ENCODE data around the gene CAPN8.

CAPN8 gene

GRCh38 chr1:223617323-223618070, 48.0 kb downstream of the CAPN8 start:
- DNase-seq (ENCODE audit: low spot score): no peak

- DNase-seq (ENCODE audit: low spot score): no peak
Measured at GRCh38 chr1:223616586-223616985, 48.9 kb downstream of the CAPN8 start.

GRCh38 chr1:223611936-223612335, 53.6 kb downstream of the CAPN8 start:
- peak; percentile 57 for DNase-seq (ENCODE audit: low spot score)

GRCh38 chr1:223609977-223610376, 55.5 kb downstream of the CAPN8 start:
- no peak for DNase-seq (ENCODE audit: low spot score)

- no peak for DNase-seq (ENCODE audit: low spot score)
Measured at GRCh38 chr1:223609066-223609465, 56.4 kb downstream of the CAPN8 start.

- no peak for DNase-seq (ENCODE audit: low spot score)
Measured at GRCh38 chr1:223558512-223558911, 107.0 kb downstream of the CAPN8 start.

- DNase-seq (ENCODE audit: low spot score): no peak
Measured at GRCh38 chr1:223557130-223557475, 108.4 kb downstream of the CAPN8 start.

GRCh38 chr1:223556414-223557129, 108.9 kb downstream of the CAPN8 start:
- no peak for DNase-seq (ENCODE audit: low spot score)

- no peak for DNase-seq (ENCODE audit: low spot score)
Measured at GRCh38 chr1:223553957-223554356, 111.5 kb downstream of the CAPN8 start.

- no peak for DNase-seq (ENCODE audit: low spot score)
Measured at GRCh38 chr1:223551610-223552009, 113.9 kb downstream of the CAPN8 start.

GRCh38 chr1:223549740-223550139, 115.8 kb downstream of the CAPN8 start:
- DNase-seq (ENCODE audit: low spot score): no peak

GRCh38 chr1:223547316-223548114, 118.0 kb downstream of the CAPN8 start:
- DNase-seq (ENCODE audit: low spot score): no peak

- DNase-seq (ENCODE audit: low spot score): no peak
Measured at GRCh38 chr1:223545343-223545742, 120.2 kb downstream of the CAPN8 start.

GRCh38 chr1:223543560-223543959, 121.9 kb downstream of the CAPN8 start:
- peak; percentile 31 for DNase-seq (ENCODE audit: low spot score)

GRCh38 chr1:223542831-223543230, 122.7 kb downstream of the CAPN8 start:
- DNase-seq (ENCODE audit: low spot score): no peak

GRCh38 chr1:223540485-223541106, 124.9 kb downstream of the CAPN8 start:
- DNase-seq (ENCODE audit: low spot score): no peak

- DNase-seq (ENCODE audit: low spot score): no peak
Measured at GRCh38 chr1:223539750-223540149, 125.8 kb downstream of the CAPN8 start.

- peak; percentile 31 for DNase-seq (ENCODE audit: low spot score)
Measured at GRCh38 chr1:223538981-223539380, 126.5 kb downstream of the CAPN8 start.

- no peak for DNase-seq (ENCODE audit: low spot score)
Measured at GRCh38 chr1:223535319-223535718, 130.2 kb downstream of the CAPN8 start.

- DNase-seq (ENCODE audit: low spot score): no peak
Measured at GRCh38 chr1:223534677-223535076, 130.8 kb downstream of the CAPN8 start.

- DNase-seq (ENCODE audit: low spot score): no peak
Measured at GRCh38 chr1:223533708-223534107, 131.8 kb downstream of the CAPN8 start.

- DNase-seq (ENCODE audit: low spot score): peak; percentile 78
Measured at GRCh38 chr1:223531742-223532341, 133.7 kb downstream of the CAPN8 start.
